Neural cell (in vitro differentiated cells): ENCODE data around the gene NEDD9. TPM values are rescaled to one million over a fixed set of nuclear protein-coding genes. Genes with fewer than 3 reads are reported as not detected.

Experiments
- H2AFZ ChIP-seq: fragments of 200-600, 300-800 bp; sonication (generic), shearing (Covaris generic); 2 replicates; pipeline ENCODE4 v1.6.0; 2014; ENCODE audit warnings: low read depth, mild to moderate bottlenecking, antibody characterized with exemption, low read length, moderate library complexity
- H3F3A ChIP-seq: fragments of 200-600 bp; shearing (Covaris generic); 2 replicates; pipeline ENCODE4 v1.6.1; 2016; ENCODE audit warnings: mild to moderate bottlenecking, moderate library complexity, mixed read lengths, antibody characterized with exemption, low read length; ENCODE audit not compliant: insufficient read depth, poor library complexity, severe bottlenecking
- H3K27ac ChIP-seq: fragments of 200-600, 300-800 bp; sonication (generic), shearing (Covaris generic); 2 replicates; pipeline ENCODE4 v1.5.1; 2014; ENCODE audit warnings: mild to moderate bottlenecking, low read length, moderate library complexity
- H3K27me3 ChIP-seq: fragments of 300-800, 200-600 bp; sonication (generic), shearing (Covaris generic); 2 replicates; pipeline ENCODE4 v1.6.0; 2014; ENCODE audit warnings: mild to moderate bottlenecking, low read depth, low read length, moderate library complexity; ENCODE audit not compliant: insufficient read depth
- H3K36me3 ChIP-seq: fragments of 300-800, 200-600 bp; sonication (generic), shearing (Covaris generic); 2 replicates; pipeline ENCODE4 v1.5.1; 2014; ENCODE audit warnings: mild to moderate bottlenecking, antibody characterized with exemption, low read length, moderate library complexity; ENCODE audit not compliant: insufficient read depth
- H3K4me2 ChIP-seq: fragments of 300-800, 200-600 bp; sonication (generic), shearing (Covaris generic); 2 replicates; pipeline ENCODE4 v1.6.0; 2014; ENCODE audit warnings: mild to moderate bottlenecking, low read length
- H3K4me3 ChIP-seq: fragments of 300-800, 200-600 bp; sonication (generic), shearing (Covaris generic); 2 replicates; pipeline ENCODE4 v1.5.1; 2014; ENCODE audit warnings: mild to moderate bottlenecking, low read length, moderate library complexity
- H3K79me2 ChIP-seq: fragments of 200-600 bp; shearing (Covaris generic); replicated peaks from 2 replicates; pipeline ENCODE4 v1.6.0; 2014; ENCODE audit warnings: mild to moderate bottlenecking, low read length, moderate library complexity; ENCODE audit not compliant: insufficient read depth
- H3K9ac ChIP-seq: fragments of 300-800, 200-600 bp; sonication (generic), shearing (Covaris generic); 2 replicates; pipeline ENCODE4 v1.6.1; 2016; ENCODE audit warnings: mild to moderate bottlenecking, low read length, mixed read lengths
- H3K9me2 ChIP-seq: fragments of 200-600 bp; shearing (Covaris generic); 2 replicates; pipeline ENCODE4 v1.6.1; 2016; ENCODE audit warnings: mild to moderate bottlenecking, low read length, mixed read lengths; ENCODE audit not compliant: insufficient read depth
- H3K9me3 ChIP-seq: fragments of 200-600, 300-800 bp; sonication (generic), shearing (Covaris generic); 2 replicates; pipeline ENCODE4 v1.6.1; 2016; ENCODE audit warnings: mild to moderate bottlenecking, mixed run types, low read length, moderate library complexity, mixed read lengths
- H4K20me1 ChIP-seq: fragments of 200-600 bp; shearing (Covaris generic); 2 replicates; pipeline ENCODE4 v1.6.1; 2016; ENCODE audit warnings: mild to moderate bottlenecking, mixed run types; ENCODE audit not compliant: insufficient read depth
- CTCF ChIP-seq: fragments of 450-650 bp; IDR thresholded peaks from 2 replicates; pipeline ENCODE4 v1.5.1; 2014; ENCODE audit warnings: antibody characterized with exemption, mild to moderate bottlenecking, moderate library complexity; ENCODE audit not compliant: poor library complexity, severe bottlenecking
- EP300 ChIP-seq: fragments of 450-650 bp; conservative IDR thresholded peaks from 2 replicates; pipeline ENCODE4 v1.6.1; 2014; ENCODE audit warnings: antibody characterized with exemption, mild to moderate bottlenecking, moderate library complexity; ENCODE audit not compliant: poor library complexity, severe bottlenecking
- EZH2 ChIP-seq: fragments of 200-600, 300-800 bp; shearing (Covaris generic), sonication (generic); IDR thresholded peaks from 2 replicates; pipeline ENCODE4 v1.6.1; 2014; ENCODE audit warnings: antibody characterized with exemption, low read length, borderline replicate concordance, mild to moderate bottlenecking; ENCODE audit not compliant: insufficient read depth, poor library complexity, severe bottlenecking
- MXI1 ChIP-seq: fragments of 450-650 bp; conservative IDR thresholded peaks from 2 replicates; pipeline ENCODE4 v1.6.1; 2014; ENCODE audit warnings: antibody characterized with exemption, mild to moderate bottlenecking; ENCODE audit not compliant: poor library complexity, severe bottlenecking
- POLR2AphosphoS5 ChIP-seq: IDR thresholded peaks from 2 replicates; pipeline ENCODE4 v1.6.1; 2012
- RAD21 ChIP-seq: fragments of 450-650 bp; conservative IDR thresholded peaks from 2 replicates; pipeline ENCODE4 v1.6.1; 2014; ENCODE audit warnings: antibody characterized with exemption, mild to moderate bottlenecking, moderate library complexity
- REST ChIP-seq: IDR thresholded peaks from 2 replicates; pipeline ENCODE4 v1.6.1; 2012; ENCODE audit warnings: borderline replicate concordance
- SMC3 ChIP-seq: fragments of 450-650 bp; conservative IDR thresholded peaks from 2 replicates; pipeline ENCODE4 v1.6.1; 2014; ENCODE audit warnings: antibody characterized with exemption, mild to moderate bottlenecking, moderate library complexity; ENCODE audit not compliant: poor library complexity
- TAF1 ChIP-seq: IDR thresholded peaks from 2 replicates; pipeline ENCODE4 v1.6.1; 2012; ENCODE audit warnings: low read depth
- polyA plus RNA-seq: library from polyadenylated mRNA; depleted of rRNA; stranded (reverse); fragments of >200 nt; gene quantifications from 2 replicates; pipeline ENCODE4 v1.2.3, GENCODE V29; 2014

Gene NEDD9
- polyA plus RNA-seq, 1 donor from 2014 or later = 0.11 TPM

GRCh38 chr6:11151488-11151887 lies 81.0 kb downstream of the NEDD9 start:
- Histone ChIP-seq H2AFZ (no peak overlapping the region), H3K9me3 (no peaks in the 10 kb centered on the region), H3K79me2 (no peaks in the 10 kb centered on the region), H3K4me3 (no peak overlapping the region), H3K27me3 (no peaks in the 10 kb centered on the region), H3K27ac (no peak overlapping the region), H3K9ac (no peak overlapping the region), H3K9me2 (no peaks in the 10 kb centered on the region), H3K36me3 (no peaks in the 10 kb centered on the region), H4K20me1 (no peaks in the 10 kb centered on the region), H3F3A (no peaks in the 10 kb centered on the region), H3K4me2 (no peak overlapping the region)
- TF ChIP-seq REST (no peak), EZH2 (no peak), POLR2AphosphoS5 (no peak), SMC3 (no peak), EP300 (no peak), RAD21 (no peak), CTCF (no peak), TAF1 (no peak), MXI1 (no peak)

GRCh38 chr6:11149551-11149950 lies 82.9 kb downstream of the NEDD9 start:
- Histone ChIP-seq H3F3A (no peaks in the 10 kb centered on the region), H3K9me3 (no peaks in the 10 kb centered on the region), H3K9ac (no peak overlapping the region)

More at GRCh38 chr6:11149551-11149950, 82.9 kb downstream of the NEDD9 start:
- Histone ChIP-seq H3K4me2 (no peak overlapping the region), H3K4me3 (no peak overlapping the region), H3K36me3 (no peaks in the 10 kb centered on the region), H3K27me3 (no peaks in the 10 kb centered on the region), H2AFZ (no peak overlapping the region), H3K79me2 (no peaks in the 10 kb centered on the region), H4K20me1 (no peaks in the 10 kb centered on the region), H3K27ac (no peak overlapping the region), H3K9me2 (no peaks in the 10 kb centered on the region)
- TF ChIP-seq EZH2 = no peak
- no peak for TF ChIP-seq RAD21
- no peak for TF ChIP-seq MXI1
